NT2/D1 (cell line): ENCODE results near the gene TEX14.

ENCODE experiments used
- SUZ12 ChIP-seq: IDR thresholded peaks from 2 replicates; pipeline ENCODE4 v1.6.1; 2011; ENCODE audit not compliant: insufficient read length, insufficient read depth; ENCODE audit errors: extremely low read depth
- YY1 ChIP-seq: IDR thresholded peaks from 2 replicates; pipeline ENCODE4 v1.6.1; 2011; ENCODE audit not compliant: insufficient read length, insufficient read depth

DNA sequence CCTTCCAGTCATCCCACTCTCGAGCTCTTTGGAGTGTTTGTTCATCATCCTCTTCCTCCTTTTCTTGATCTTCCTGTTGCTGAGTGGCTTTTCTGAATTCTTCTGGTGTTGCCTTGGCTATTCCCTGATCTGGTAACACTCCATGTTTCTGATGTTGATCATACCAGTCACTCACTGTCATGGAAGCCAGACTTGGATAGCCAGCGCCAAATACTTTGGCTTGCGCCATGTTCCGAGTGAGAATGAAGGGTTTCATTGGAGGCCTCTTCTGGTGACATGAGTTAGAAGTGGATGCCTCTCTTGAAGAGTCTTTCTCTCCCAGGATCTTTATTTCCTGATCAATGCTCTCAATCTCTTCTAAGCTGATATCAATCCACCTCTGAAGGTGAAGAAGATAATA, 31.2 kb downstream of the TEX14 start:
- no peak for TF ChIP-seq SUZ12
- TF ChIP-seq YY1, result no peak
